NCI-H446 treated with DMSO at 0.1 percent for 48 hours (cell line): ENCODE data around the gene TNIK.

Experiments used
- DNase-seq: peaks from one replicate; lab custom pipeline; 2025; lab: John Stamatoyannopoulos, UW

Gene TNIK

GRCh38 chr3:171459942-171460724 is at the start of gene TNIK:
TNIK (minus strand) TSS chr3:171460405; CDS start chr3:171460063, 342 bp downstream.
- peak; percentile 93 for DNase-seq

- DNase-seq = no peak
These were observed 48.5 kb upstream of the TNIK start for GRCh38 chr3:171508676-171509075.

- DNase-seq = no peak
These were observed 48.0 kb upstream of the TNIK start for GRCh38 chr3:171508206-171508605.

- no peak for DNase-seq
These were observed 46.6 kb upstream of the TNIK start for GRCh38 chr3:171506743-171507319.

- no peak for DNase-seq
These were observed 45.7 kb upstream of the TNIK start for GRCh38 chr3:171505822-171506333.

DNA sequence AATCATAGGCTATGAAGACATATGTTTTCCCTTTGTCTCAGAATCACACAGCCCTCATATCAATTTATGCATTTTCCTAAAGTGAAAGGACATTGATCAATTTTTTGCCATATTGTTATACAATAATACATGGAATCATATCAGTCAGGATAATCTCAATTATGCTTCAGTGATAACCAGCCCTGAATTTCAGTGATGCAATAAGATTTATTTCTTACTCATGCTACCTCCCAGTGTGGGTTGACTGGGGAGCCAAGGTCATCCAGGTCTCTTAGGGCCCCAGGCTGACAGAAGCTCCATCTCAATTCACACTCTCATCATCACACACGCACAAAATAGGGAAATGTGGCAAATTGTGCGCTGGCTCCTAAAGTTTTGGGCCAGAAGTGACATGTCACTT is 44.2 kb upstream of the TNIK start:
- DNase-seq = no peak

- no peak for DNase-seq
These were observed 43.6 kb upstream of the TNIK start for GRCh38 chr3:171503817-171504216.

DNA sequence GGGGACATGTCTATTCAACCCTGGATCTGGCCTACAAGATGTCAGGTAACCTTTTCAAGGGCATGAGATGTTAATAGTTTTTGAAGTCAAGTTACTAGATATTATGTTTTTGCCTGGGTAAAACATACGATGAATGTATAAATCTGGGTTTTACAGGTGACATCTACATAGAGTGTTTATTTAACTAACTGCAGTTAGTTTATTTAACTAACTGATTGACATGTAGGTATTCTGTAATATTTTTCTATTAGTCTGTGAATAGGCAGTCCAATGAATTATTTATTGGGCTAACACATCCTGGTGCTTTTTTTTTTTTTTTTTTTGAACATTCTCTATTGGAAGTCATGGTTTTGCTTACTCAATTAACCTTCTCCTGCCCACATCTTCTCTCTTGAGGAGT is 38.7 kb upstream of the TNIK start:
- DNase-seq = no peak

- DNase-seq = no peak
These were observed 37.3 kb upstream of the TNIK start for GRCh38 chr3:171497468-171497867.

- DNase-seq = no peak
These were observed 35.2 kb upstream of the TNIK start for GRCh38 chr3:171495413-171495812.

DNA sequence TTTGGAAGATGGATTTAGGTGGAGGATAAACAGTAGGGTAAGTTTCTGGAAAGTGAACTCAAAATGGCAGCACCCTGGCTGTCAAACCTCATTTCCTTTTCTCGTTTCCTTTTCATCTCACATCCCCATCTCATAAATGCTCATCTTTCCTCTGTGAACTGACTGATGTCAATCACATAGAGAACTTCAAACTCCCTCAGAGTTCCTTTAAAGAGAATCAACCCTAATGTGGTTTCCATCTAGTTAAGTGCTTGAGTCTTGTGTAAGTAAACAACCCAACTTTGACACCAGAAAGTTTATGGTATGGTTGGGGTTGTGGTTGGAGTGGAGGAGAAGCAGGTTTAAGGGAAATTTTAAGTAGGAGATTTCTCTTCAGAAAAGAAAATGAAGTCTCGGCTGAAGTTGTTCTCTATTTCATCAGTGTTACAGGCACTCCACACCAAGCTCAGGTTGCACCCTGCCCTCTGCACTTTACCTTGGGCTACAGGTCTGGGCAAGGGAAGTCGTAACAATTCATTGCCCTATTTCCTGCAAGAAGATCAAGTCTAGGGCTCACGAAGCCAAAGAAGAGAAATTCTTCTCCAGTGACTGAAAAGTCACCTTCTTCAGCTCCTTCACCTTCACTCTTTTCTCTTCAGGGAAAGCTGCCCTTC is 34.4 kb upstream of the TNIK start:
- no peak for DNase-seq

DNA sequence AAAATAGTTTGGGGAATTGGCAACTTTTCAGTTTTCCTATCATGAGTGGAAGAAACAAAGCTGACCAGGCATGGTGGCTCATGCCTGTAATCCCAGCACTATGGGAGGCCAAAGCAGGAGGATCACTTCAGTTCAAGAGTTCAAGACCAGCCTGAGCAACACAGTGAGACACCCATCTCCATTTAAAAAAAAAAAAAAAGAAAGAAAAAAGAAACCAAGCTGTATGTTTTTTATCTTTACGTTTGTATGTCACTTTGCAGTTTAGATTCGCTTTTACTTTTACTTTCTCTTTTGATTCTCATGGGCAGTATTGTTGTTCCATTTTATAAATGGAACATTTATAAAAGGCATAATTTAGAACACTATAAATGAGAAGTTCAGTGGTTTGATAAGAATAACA is 31.2 kb upstream of the TNIK start:
- DNase-seq = no peak

DNA sequence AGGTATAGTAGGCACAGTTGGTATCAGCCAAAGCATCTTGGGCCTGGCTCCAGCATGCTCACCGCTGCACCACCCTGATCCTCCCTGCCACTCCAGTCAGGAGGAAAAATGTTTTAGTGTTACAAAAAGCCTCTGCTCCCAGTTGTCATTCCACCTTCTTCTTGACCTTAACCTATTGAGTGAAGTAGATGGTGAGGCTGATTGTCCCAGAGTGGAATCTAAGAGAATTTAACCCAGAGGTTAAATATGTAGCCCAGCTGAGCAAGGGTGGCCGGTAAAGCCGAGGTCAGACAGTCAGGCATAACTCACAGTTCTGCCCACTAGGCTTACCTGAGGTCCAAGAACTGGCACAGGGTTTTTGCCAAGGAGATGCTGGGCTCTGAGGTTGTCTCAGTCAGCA is 30.7 kb upstream of the TNIK start:
- no peak for DNase-seq

DNA sequence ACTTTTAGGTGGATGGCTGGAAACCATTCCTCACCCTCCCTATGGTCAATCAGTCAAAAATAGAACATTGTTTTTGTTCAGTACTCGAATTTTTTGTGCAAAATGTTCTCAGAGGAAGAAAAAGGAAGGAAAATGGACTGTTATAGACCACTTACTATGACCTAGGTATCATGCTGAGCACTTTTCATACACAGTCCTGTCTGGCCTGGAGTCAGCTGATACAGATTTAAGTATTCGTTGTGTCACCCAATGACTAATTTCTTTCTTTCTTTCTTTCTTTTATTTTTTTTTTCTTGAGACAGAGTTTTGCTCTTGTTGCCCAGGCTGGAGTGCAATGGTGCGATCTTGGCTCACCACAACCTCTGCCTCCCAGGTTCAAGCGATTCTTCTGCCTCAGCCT is 29.1 kb upstream of the TNIK start:
- DNase-seq = no peak

DNA sequence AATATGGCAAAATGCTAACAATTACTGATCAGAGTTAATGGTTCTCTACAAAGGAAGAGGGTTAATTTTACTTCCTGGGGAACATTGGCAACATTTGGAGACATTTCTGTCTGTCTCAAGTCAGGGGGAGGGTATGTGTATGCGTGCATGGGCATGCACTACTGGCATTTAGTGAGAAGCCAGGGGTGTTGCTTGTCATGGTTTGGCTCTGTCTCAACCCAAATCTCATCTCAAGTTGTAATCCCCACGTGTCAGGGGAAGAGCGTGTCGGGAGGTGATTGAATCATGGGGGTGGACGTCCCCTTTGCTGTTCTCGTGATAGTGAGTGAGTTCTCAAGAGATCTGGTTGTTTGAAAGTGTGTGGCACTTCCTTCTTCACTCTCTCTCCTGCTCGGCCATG is 28.3 kb upstream of the TNIK start:
- no peak for DNase-seq

- DNase-seq = no peak
These were observed 27.2 kb upstream of the TNIK start for GRCh38 chr3:171487382-171487781.

DNA sequence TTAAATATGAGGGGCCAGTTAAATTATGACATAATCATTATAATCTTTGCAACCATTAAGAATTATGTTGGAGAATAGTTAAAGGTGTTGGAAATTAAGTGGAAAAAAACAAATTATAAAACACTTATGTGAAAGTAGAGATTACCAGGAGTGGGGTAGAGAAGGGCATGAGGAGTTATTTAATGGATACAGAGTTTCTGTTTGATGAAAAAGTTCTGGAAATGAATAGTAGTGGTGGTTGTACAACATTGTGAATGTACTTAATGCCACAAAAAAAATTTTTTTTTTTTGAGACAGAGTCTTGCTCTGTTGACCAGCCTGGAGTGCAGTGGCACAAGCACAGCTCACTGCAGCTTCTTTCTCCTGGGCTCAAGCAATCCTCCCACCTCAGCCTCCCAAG is 25.1 kb upstream of the TNIK start:
- no peak for DNase-seq

GRCh38 chr3:171481011-171481410 is 20.8 kb upstream of the TNIK start:
- no peak for DNase-seq

DNA sequence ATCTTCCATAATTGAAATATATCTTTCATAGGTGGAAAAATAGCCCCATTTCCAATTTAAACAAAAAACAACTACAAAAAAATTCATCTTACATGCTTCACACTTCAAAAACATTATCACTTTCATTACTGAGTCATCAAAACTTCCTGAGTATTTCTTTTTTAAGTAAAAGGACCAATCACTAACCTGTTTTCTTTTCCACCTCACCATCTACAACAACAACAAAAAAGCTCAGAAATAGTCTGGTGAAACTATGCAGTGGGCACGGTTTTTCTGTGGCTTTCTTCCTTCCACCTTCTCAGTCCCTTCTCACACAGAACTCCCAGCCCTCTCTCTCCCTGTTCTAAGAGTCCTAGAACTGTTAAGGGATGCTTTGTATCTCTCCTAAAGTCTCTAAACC is 20.3 kb upstream of the TNIK start:
- no peak for DNase-seq

DNA sequence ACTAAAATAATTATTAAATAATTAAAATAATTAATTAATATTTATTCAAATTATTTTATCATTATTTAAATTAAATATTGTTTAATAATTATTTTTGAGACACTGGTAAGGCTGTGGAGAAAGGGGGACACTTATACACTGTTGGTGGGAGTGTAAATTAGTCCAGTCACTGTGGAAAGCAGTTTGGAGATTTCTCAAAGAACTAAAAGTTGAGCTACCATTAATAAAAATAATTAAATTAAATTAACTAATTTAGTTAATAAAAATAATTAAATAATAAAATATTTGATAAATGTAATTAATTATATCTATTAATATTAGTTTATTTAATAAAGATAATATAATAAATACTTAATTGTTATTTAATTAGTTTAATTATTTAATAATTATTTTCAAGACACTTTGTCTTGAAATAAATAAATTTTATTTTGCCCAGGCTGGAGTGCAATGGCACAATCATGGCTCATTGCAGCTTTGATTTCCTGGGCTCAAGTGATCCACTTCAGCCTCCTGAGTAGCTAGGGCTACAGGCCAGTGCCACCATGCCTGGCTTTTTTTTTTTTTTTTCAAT is 16.4 kb upstream of the TNIK start:
- no peak for DNase-seq

GRCh38 chr3:171472552-171472951 is 12.3 kb upstream of the TNIK start:
- no peak for DNase-seq

DNA sequence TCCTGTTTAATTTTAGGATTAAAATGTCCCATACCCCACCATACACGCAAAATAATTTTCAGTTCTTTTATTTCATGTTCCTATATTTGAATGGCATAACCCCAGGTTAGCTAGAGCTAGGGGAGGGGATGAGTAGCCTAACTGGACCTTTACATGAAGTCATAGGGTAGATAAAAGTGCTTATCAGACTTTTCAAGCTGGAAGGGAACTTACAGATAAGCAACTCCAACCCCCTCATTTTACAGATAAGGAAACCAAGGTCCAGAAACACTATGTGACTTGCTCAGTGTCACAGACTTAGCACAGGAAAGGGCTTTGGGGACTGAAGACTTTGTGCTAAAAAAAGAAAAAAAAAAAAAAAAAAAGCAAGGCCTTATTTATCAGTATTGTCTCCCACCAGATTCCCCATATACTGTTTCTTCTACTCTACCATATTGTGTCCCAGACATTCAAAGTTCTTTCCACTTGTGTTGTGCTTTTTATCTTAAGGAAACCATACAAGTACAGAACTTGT is 10.6 kb upstream of the TNIK start:
- no peak for DNase-seq

DNA sequence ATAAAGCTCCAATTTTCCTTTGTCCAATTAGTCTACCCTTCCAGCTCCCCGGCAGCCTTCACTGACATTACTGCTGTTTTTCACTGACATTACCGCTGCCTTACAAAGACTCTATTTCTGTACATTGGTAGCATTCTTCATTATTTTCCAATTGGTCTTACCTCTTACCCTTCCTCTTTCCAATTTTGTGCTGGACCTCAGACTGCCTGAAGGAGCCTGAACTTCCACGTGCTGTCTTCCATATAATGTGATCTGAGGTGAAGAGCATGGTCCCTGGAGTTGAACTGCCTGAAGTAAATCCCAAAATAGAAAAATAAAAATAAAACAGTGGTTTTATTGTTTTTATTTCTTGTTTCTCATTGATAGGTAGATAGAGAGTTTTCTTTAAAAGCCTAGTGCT is 9.2 kb upstream of the TNIK start:
- DNase-seq = no peak
